Stimulated activated CD4-positive, alpha-beta T cell treated with anti-CD3 and anti-CD28 coated beads, TNF-alpha, amount 100 ng/mL, for 1 hour (primary cell): Measurements from ENCODE around the gene TRAFD1.

Experiments
- DNase-seq, 3 donors: peaks; one replicate each; pipeline ENCODE4 v3.0.0-alpha.2; 2020; ENCODE audit warnings: low read depth in 3 of 3, low spot score in 1 of 3

Gene TRAFD1

GRCh38 chr12:112198120-112198733 lies 72.9 kb downstream of the TRAFD1 start:
- DNase-seq: peak in 1 of 3 donors; percentile 8

DNA sequence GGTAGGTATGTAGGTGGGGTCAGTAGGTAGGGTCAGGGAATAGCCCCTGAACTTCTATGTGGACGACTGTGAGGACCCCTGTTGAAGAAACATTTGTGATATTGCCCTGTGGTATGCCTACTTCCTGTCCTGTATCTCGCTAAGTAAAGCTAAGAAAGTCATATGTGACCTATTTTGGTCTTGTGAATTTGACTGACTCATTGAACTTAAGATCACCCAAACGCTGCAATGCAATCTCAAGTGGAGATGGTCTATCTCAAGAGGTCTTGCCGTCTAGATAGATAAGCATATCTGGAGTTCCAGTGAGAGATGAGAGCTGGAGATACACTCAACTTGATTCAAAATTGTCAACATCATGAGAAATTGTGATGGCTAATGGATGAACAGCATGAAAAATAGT lies 73.8 kb downstream of the TRAFD1 start:
- DNase-seq: no peak
